B cell (primary cell): ENCODE measurements around the gene UBQLN4. TPM values are rescaled to one million over a fixed set of nuclear protein-coding genes. Genes with fewer than 3 reads are reported as not detected.

Source experiments
- ATAC-seq: fragments of 200-7000 bp; cut with Tn5 transposase; one replicate; pipeline ENCODE4 v1.10.0; 2021; ENCODE audit warnings: low read depth, mild to moderate bottlenecking, moderate number of reproducible peaks, moderate library complexity
- CTCF ChIA-PET: fragments of 350-600 bp; sonication (Branson Sonifier 250); formaldehyde crosslinking; loops from one replicate; lab custom pipeline; 2021; ENCODE audit warnings: antibody characterized with exemption, inconsistent platforms; lab: Charles Lee
- POLR2A ChIA-PET: fragments of 350-600 bp; sonication (Branson Sonifier 250); formaldehyde crosslinking; loops from one replicate; lab custom pipeline; 2021; ENCODE audit warnings: antibody characterized with exemption; lab: Charles Lee
- DNase-seq: peaks from one replicate; pipeline ENCODE4 v3.0.0; 2013
- H2AFZ ChIP-seq: 2 replicates; pipeline ENCODE4 v1.6.1; 2012; ENCODE audit warnings: mild to moderate bottlenecking, low read depth, low read length; ENCODE audit not compliant: insufficient read depth, poor library complexity, severe bottlenecking
- H3K27ac ChIP-seq, 2 donors: 1 replicate in 1 of 2; 2 replicates in 1 of 2; pipeline ENCODE4 v1.5.1; 2012 to 2013; ENCODE audit warnings: low read length in 2 of 2, mild to moderate bottlenecking in 2 of 2, moderate library complexity in 1 of 2
- H3K27me3 ChIP-seq, 4 experiments: fragments of 200-600 bp in 1 of 4; sonication (generic) in 1 of 4; replicated peaks in 1 of 4; 1 replicate in 2 of 4; 2 replicates in 2 of 4; pipeline versions ENCODE4 v1.6.1 to v1.7.0; 2013 to 2016; ENCODE audit warnings: low read length in 3 of 4, mild to moderate bottlenecking in 2 of 4, mixed read lengths in 1 of 4, moderate library complexity in 1 of 4; ENCODE audit not compliant: insufficient read depth in 4 of 4, control insufficient read depth in 3 of 4; ENCODE audit errors: control extremely low read depth in 1 of 4
- H3K36me3 ChIP-seq, 2 experiments: replicated peaks in 1 of 2; 1 replicate in 1 of 2; 2 replicates in 1 of 2; pipeline versions ENCODE4 v1.6.1 to v1.7.1; 2013; ENCODE audit warnings: low read length in 1 of 2; ENCODE audit not compliant: insufficient read depth in 2 of 2, control insufficient read depth in 1 of 2; ENCODE audit errors: control extremely low read depth in 1 of 2, extremely low read depth in 1 of 2
- H3K4me1 ChIP-seq, 2 donors: fragments of 200-600 bp in 1 of 2; sonication (generic) in 1 of 2; 1 replicate in 1 of 2; 2 replicates in 1 of 2; pipeline versions ENCODE4 v1.5.1 to v1.6.1; 2013 to 2017; ENCODE audit warnings: low read length in 2 of 2; ENCODE audit not compliant: control insufficient read depth in 2 of 2, insufficient read depth in 2 of 2
- H3K4me2 ChIP-seq: replicated peaks from 2 replicates; pipeline ENCODE3; 2012; ENCODE audit warnings: mild to moderate bottlenecking, low read depth, low read length; ENCODE audit not compliant: poor library complexity, severe bottlenecking
- H3K4me3 ChIP-seq, 5 experiments: fragments of 200-600 bp in 1 of 5; sonication (generic) in 1 of 5; 1 replicate in 3 of 5; 2 replicates in 2 of 5; pipeline versions ENCODE4 v1.5.1 to v1.7.0; 2011 to 2016; ENCODE audit warnings: low read length in 4 of 5, mild to moderate bottlenecking in 4 of 5, low read depth in 2 of 5, control low read depth in 1 of 5, moderate library complexity in 1 of 5; ENCODE audit not compliant: insufficient read depth in 1 of 5; ENCODE audit errors: control extremely low read depth in 1 of 5, extremely low read depth in 1 of 5
- H3K79me2 ChIP-seq: fragments of 200-600 bp; sonication (generic); one replicate; pipeline ENCODE4 v1.6.0; 2016; ENCODE audit warnings: low read length; ENCODE audit not compliant: control insufficient read depth, insufficient read depth
- H3K9ac ChIP-seq: fragments of 200-600 bp; sonication (generic); 2 replicates; pipeline ENCODE4 v1.6.1; 2017; ENCODE audit warnings: mild to moderate bottlenecking, low read length, moderate library complexity
- H3K9me3 ChIP-seq, 3 donors: one replicate each; pipeline versions ENCODE4 v1.6.1 to v1.7.1; 2013; ENCODE audit warnings: low read length in 2 of 3; ENCODE audit not compliant: control insufficient read depth in 2 of 3, insufficient read depth in 1 of 3; ENCODE audit errors: control extremely low read depth in 1 of 3
- H4K20me1 ChIP-seq: 2 replicates; pipeline ENCODE4 v1.6.0; 2012; ENCODE audit warnings: mild to moderate bottlenecking, low read length; ENCODE audit not compliant: insufficient read depth, control insufficient read depth, poor library complexity, severe bottlenecking
- H3K27ac Mint-ChIP-seq: one replicate; pipeline ENCODE4 v1.8.0; 2021; ENCODE audit warnings: mixed read lengths
- H3K27me3 Mint-ChIP-seq: one replicate; pipeline ENCODE4 v1.8.0; 2021; ENCODE audit warnings: mixed read lengths
- H3K4me1 Mint-ChIP-seq: one replicate; pipeline ENCODE4 v1.8.0; 2021; ENCODE audit warnings: mixed read lengths
- H3K4me3 Mint-ChIP-seq: one replicate; pipeline ENCODE4 v1.8.0; 2021; ENCODE audit warnings: mixed read lengths
- H3K9me3 Mint-ChIP-seq: one replicate; pipeline ENCODE4 v1.8.0; 2022; ENCODE audit warnings: mixed read lengths; ENCODE audit not compliant: insufficient read depth
- CTCF ChIP-seq: fragments of 200-600 bp; IDR thresholded peaks from one replicate; pipeline ENCODE4 v1.8.0; 2022; ENCODE audit warnings: antibody characterized with exemption, mild to moderate bottlenecking
- EZH2 ChIP-seq: IDR thresholded peaks from 2 replicates; pipeline ENCODE4 v1.6.1; 2012; ENCODE audit warnings: borderline replicate concordance, low read depth, mild to moderate bottlenecking, moderate library complexity, low read length; ENCODE audit not compliant: insufficient read depth, poor library complexity, severe bottlenecking
- WGBS: methylation state at CpG from one replicate; pipeline ENCODE4 v1.1.5; 2013; ENCODE audit warnings: missing lambda C conversion rate; ENCODE audit not compliant: insufficient coverage; 5-methylcytosine and 5-hydroxymethylcytosine counted together
- intact Hi-C: fragments of 100-400 bp; cut with micrococcal nuclease; formaldehyde crosslinking; loops from one replicate; pipeline ENCODE4 v1.10.0; 2022
- polyA plus RNA-seq: library from polyadenylated mRNA; depleted of rRNA; stranded (reverse); fragments of >200 nt; gene quantifications from 2 replicates; pipeline ENCODE4 v1.2.3, GENCODE V29; 2012
- total RNA-seq, 2 donors: library from RNA; stranded (reverse); fragments of 120-200 nt in 1 of 2; gene quantifications; 1 replicate in 1 of 2; 2 replicates in 1 of 2; pipeline versions ENCODE4 v1.2.3 to v1.2.4, GENCODE V29; 2013 to 2022

UBQLN4 gene
- total and polyA plus RNA-seq, 2 donors (not counting 1 experiment from before 2014, with no cell fraction given): 20.9 to 39.0 TPM

GRCh38 chr1:156033011-156033410, 20.6 kb downstream of the UBQLN4 start:
- ChIA-PET POLR2A (no interaction called here), CTCF (no interaction called here)
- no peak for TF ChIP-seq EZH2
- no peak for TF ChIP-seq CTCF
- H3K9me3 Mint-ChIP-seq: no peaks in the 10 kb centered on the region
- no peaks in the 10 kb centered on the region for H3K27me3 Mint-ChIP-seq
- no peak overlapping the region for H2AFZ ChIP-seq
- no peak for DNase-seq
- H3K4me2 ChIP-seq: no peak overlapping the region
- no peak overlapping the region for H3K4me3 ChIP-seq
- H3K27me3 ChIP-seq: no peaks in the 10 kb centered on the region
- H3K9ac ChIP-seq: no peak overlapping the region
- H3K9me3 ChIP-seq: no peaks in the 10 kb centered on the region
- WGBS: 71% methylated on average over 6 of the region's 6 CpGs
- H3K4me1 ChIP-seq: no peaks in the 10 kb centered on the region
- H3K4me3 Mint-ChIP-seq: no peak overlapping the region
- intact Hi-C loops: no loop called here
- no peaks in the 10 kb centered on the region for H3K79me2 ChIP-seq
- H3K4me1 Mint-ChIP-seq: no peaks in the 10 kb centered on the region
- no peak overlapping the region for H3K27ac ChIP-seq
- no peaks in the 10 kb centered on the region for H4K20me1 ChIP-seq
- ATAC-seq: no peak
- H3K36me3 ChIP-seq: peaks cover 0 to 7% of the 10 kb centered on the region in 2 experiments
- no peak overlapping the region for H3K27ac Mint-ChIP-seq

- H3K36me3 ChIP-seq: no peaks in the 10 kb centered on the region
- no peaks in the 10 kb centered on the region for H3K4me1 ChIP-seq
- Mint-ChIP-seq H3K27ac (no peak overlapping the region), H3K4me1 (peaks cover 2% of the 10 kb centered on the region), H3K27me3 (peaks cover 6% of the 10 kb centered on the region), H3K4me3 (no peak overlapping the region), H3K9me3 (no peaks in the 10 kb centered on the region)
- H3K9me3 ChIP-seq: no peaks in the 10 kb centered on the region
- H3K27ac ChIP-seq: no peak overlapping the region
- ChIA-PET POLR2A (no interaction called here), CTCF (no interaction called here)
- H3K27me3 ChIP-seq: peaks cover 0 to 6% (median 0%) of the 10 kb centered on the region in 4 experiments
- no peak overlapping the region for H2AFZ ChIP-seq
- H3K4me2 ChIP-seq: no peak overlapping the region
- DNase-seq (no peak), ATAC-seq (no peak)
- H4K20me1 ChIP-seq: no peaks in the 10 kb centered on the region
- no peak for TF ChIP-seq EZH2
- TF ChIP-seq CTCF: no peak
- H3K9ac ChIP-seq: no peak overlapping the region
- WGBS: no CpG with 5 or more reads among the region's 4 CpGs
- no peak overlapping the region for H3K4me3 ChIP-seq
- peaks cover 6% of the 10 kb centered on the region for H3K79me2 ChIP-seq
- intact Hi-C loops: no loop called here
These were observed 27.0 kb downstream of the UBQLN4 start for GRCh38 chr1:156026588-156026987.
